Motor neuron (in vitro differentiated cells): Measurements from ENCODE around the gene GEN1. TPM values are rescaled to one million over a fixed set of nuclear protein-coding genes. Genes with fewer than 3 reads are reported as not detected.

ENCODE experiments used
- ATAC-seq, 8 experiments: fragments of 200-7000 bp; cut with Tn5 transposase; replicated peaks in 6 of 8; 2 replicates each; pipeline ENCODE4 v1.8.0; 2021; ENCODE audit warnings: mild to moderate bottlenecking in 8 of 8, moderate library complexity in 8 of 8
- H3K27ac ChIP-seq, 2 donors: fragments of 250-450 bp; sonication (Bioruptor Pico); 2 replicates each; pipeline ENCODE4 v1.9.0; 2021; ENCODE audit warnings: antibody characterized with exemption in 2 of 2, mild to moderate bottlenecking in 2 of 2, moderate library complexity in 1 of 2
- H3K4me1 ChIP-seq, 2 donors: fragments of 250-450 bp; sonication (Bioruptor Pico); replicated peaks in 1 of 2; 2 replicates each; pipeline ENCODE4 v1.6.1; 2021; ENCODE audit warnings: antibody characterized with exemption in 2 of 2, mild to moderate bottlenecking in 2 of 2, moderate library complexity in 1 of 2
- H3K4me3 ChIP-seq, 5 donors: fragments of 250-450 bp; sonication (Bioruptor Pico); 2 replicates each; pipeline ENCODE4 v1.9.0; 2021; ENCODE audit warnings: antibody characterized with exemption in 5 of 5, mild to moderate bottlenecking in 5 of 5, moderate library complexity in 4 of 5
- WGBS, 10 experiments: fragments of 450-650 bp; shearing (Covaris generic); methylation state at CpG; one replicate each; pipeline ENCODE4 v1.0.0; 2022; 5-methylcytosine and 5-hydroxymethylcytosine counted together
- in situ Hi-C, 9 experiments: fragments of 400-800 bp; cut with MboI; loops; one replicate each; pipeline ENCODE4 v1.15.0; 2021; ENCODE audit warnings: low sequenced_read_pairs in 9 of 9, low pct_unique_long_range_greater_than_20kb in 2 of 9; ENCODE audit not compliant: unreplicated experiment in 9 of 9
- total RNA-seq, 8 experiments: library from RNA; unstranded; fragments of 300-600 nt; gene quantifications; 2 replicates each; pipeline versions ENCODE4 v1.2.3 to v1.2.4, GENCODE V29; 2022

The GEN1 gene
- total RNA-seq, 8 experiments from 2014 or later = 1.0 to 15.8 (median 5.9) TPM

- no peak for ATAC-seq
- in situ Hi-C loops = no loop called here
- 35 to 100% (median 83%) methylated on average over 2 to 3 of the region's 3 CpGs; no CpG with 5 or more reads in 3 of the 10 experiments for WGBS, 10 experiments
- no peak overlapping the region for H3K4me3 ChIP-seq
- no peak overlapping the region for H3K27ac ChIP-seq
- H3K4me1 ChIP-seq = peaks cover 0 to 9% of the 10 kb centered on the region in 2 donors
Measured at GRCh38 chr2:17758118-17758517, 4.2 kb downstream of the GEN1 start.

- 90 to 100% (median 100%) methylated on average over 1 to 2 of the region's 2 CpGs; no CpG with 5 or more reads in 1 of the 10 experiments for WGBS, 10 experiments
Measured at GRCh38 chr2:17759805-17760204, 5.9 kb downstream of the GEN1 start.

DNA sequence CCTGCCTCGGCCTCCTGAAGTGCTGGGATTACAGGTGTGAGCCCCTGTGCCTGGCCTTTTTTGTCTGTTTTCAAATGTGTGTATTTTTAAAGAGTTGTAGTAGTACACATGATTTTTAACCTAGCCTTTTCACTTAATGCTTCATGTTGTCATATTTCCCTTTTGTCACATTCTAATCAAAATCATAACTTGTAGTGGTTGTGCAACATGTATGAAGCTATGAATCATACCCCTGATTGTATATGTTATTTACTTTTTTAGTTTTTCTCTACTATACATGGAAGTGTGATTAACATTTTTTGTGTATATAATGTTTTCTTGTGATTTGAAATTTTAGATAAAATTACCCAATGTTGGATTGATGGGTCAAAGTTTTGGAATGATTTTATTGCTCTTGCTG lies 8.5 kb downstream of the GEN1 start:
- no peak for ATAC-seq
- Histone ChIP-seq H3K4me1 (no peaks in the 10 kb centered on the region), H3K4me3 (no peak overlapping the region), H3K27ac (no peak overlapping the region)
- in situ Hi-C loops = no loop called here
- 86 to 100% (median 100%) methylated on average over 1 of the region's 1 CpG; no CpG with 5 or more reads in 5 of the 10 experiments for WGBS, 10 experiments

More at GRCh38 chr2:17759805-17760204, 5.9 kb downstream of the GEN1 start:
- Histone ChIP-seq H3K4me3 (no peak overlapping the region), H3K27ac (no peak overlapping the region), H3K4me1 (peaks cover 0 to 6% of the 10 kb centered on the region in 2 donors)
- no peak for ATAC-seq
- in situ Hi-C loops = no loop called here

- in situ Hi-C loops = no loop called here
- ATAC-seq = no peak
- Histone ChIP-seq H3K27ac (no peak overlapping the region), H3K4me1 (no peaks in the 10 kb centered on the region), H3K4me3 (no peak overlapping the region)
- WGBS, 10 experiments = 89 to 99% (median 97%) methylated on average over 6 to 10 of the region's 10 CpGs
Measured at GRCh38 chr2:17763641-17764333, 9.8 kb downstream of the GEN1 start.

DNA sequence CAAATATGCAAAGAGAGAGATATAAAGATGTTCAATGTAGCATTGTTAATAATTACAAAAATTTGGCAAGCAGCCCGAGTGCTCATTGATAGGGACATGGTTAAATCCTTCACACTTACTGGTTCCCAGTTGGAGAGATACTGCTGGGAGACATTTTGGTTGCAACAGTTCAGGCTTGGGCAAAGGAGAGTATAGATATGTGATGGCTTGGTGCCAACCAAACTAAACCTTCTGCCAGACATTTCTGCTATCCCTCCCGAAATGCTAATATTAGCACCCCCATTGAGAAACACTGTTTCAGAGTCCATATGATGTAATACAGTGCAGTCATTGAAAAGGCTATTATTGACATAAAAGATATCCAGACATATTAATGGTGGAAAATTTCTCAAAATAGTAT lies 11.5 kb downstream of the GEN1 start:
- WGBS, 10 experiments = 50 to 100% (median 100%) methylated on average over 1 to 2 of the region's 2 CpGs; no CpG with 5 or more reads in 3 of the 10 experiments
- Histone ChIP-seq H3K4me3 (no peak overlapping the region), H3K4me1 (no peaks in the 10 kb centered on the region), H3K27ac (no peak overlapping the region)
- ATAC-seq = no peak
- in situ Hi-C loops = no loop called here

DNA sequence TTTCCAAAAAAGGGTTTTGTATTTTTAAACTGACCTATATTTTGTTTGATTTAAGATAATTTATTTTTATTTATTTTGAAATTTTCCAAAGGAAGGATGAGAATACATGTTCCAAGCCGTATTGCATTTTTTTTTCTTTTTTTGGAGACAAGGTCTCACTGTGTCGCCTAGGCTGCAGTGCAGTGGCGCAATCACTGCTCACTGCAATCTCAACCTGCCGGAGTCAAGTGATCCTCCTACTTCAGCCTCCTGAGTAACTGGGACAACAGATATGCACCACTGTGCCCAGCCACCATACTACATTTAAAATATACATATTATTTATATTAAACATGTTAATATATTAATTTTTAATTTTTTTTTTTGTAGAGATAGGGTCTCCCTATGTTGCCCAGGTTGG lies 15.0 kb downstream of the GEN1 start:
- WGBS, 10 experiments = 75 to 100% (median 97%) methylated on average over 1 to 4 of the region's 4 CpGs; no CpG with 5 or more reads in 1 of the 10 experiments
- no peak overlapping the region for H3K27ac ChIP-seq
- ATAC-seq = no peak
- in situ Hi-C loops = no loop called here
- no peaks in the 10 kb centered on the region for H3K4me1 ChIP-seq
- H3K4me3 ChIP-seq = no peak overlapping the region

GRCh38 chr2:17771956-17772355 lies 18.0 kb downstream of the GEN1 start:
- H3K4me3 ChIP-seq = no peak overlapping the region
- H3K4me1 ChIP-seq = no peaks in the 10 kb centered on the region
- H3K27ac ChIP-seq = no peak overlapping the region
- in situ Hi-C loops = no loop called here
- 58 to 100% (median 95%) methylated on average over 1 to 2 of the region's 2 CpGs; no CpG with 5 or more reads in 1 of the 10 experiments for WGBS, 10 experiments
- ATAC-seq = no peak

- in situ Hi-C loops = no loop called here
- Histone ChIP-seq H3K4me1 (no peaks in the 10 kb centered on the region), H3K4me3 (no peak overlapping the region), H3K27ac (no peak overlapping the region)
- 89 to 100% (median 100%) methylated on average over 1 to 2 of the region's 2 CpGs for WGBS, 10 experiments
- ATAC-seq = no peak
Measured at GRCh38 chr2:17772532-17772931, 18.6 kb downstream of the GEN1 start.

GRCh38 chr2:17780546-17780945 lies 26.6 kb downstream of the GEN1 start:
- Histone ChIP-seq H3K4me3 (no peak overlapping the region), H3K27ac (no peak overlapping the region), H3K4me1 (no peaks in the 10 kb centered on the region)
- in situ Hi-C loops = no loop called here
- whole genome bisulfite sequencing, 10 experiments = 0 to 100% (median 90%) methylated on average over 1 of the region's 1 CpG; no CpG with 5 or more reads in 2 of the 10 experiments
- no peak for ATAC-seq

DNA sequence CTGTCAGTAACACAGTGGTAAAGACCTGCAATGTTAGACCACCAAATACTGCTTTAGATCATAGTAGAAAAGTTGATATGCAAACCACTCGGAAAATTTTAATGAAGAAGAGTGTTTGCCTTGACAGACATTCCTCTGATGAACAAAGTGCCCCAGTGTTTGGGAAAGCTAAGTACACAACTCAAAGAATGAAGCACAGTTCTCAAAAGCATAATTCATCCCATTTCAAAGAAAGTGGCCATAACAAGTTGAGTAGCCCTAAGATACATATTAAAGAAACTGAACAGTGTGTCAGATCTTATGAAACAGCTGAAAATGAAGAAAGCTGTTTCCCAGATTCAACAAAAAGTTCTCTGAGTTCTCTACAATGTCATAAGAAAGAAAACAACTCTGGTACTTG lies 27.5 kb downstream of the GEN1 start:
- WGBS, 10 experiments = 33 to 100% (median 86%) methylated on average over 1 of the region's 1 CpG; no CpG with 5 or more reads in 3 of the 10 experiments

DNA sequence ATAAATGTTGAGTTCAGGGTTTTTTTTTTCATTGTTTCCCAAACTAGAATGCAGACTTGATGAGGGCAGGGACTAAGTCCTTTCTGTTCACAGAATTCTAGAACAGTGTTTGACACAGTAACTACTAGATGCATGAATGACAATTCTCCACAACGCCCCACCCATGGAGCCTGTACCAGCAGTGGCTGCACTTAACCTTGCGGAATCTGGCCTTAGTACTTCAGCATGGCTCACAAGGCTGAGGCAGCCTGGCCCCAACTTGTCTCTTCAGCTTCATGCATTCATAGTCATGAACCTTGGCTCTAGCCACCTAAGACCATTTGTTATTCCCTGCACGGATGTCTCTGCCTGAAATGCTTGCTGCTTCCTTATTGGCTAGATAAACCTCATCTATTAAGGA lies 32.8 kb downstream of the GEN1 start:
- Histone ChIP-seq H3K4me3 (no peak overlapping the region), H3K27ac (no peak overlapping the region), H3K4me1 (no peaks in the 10 kb centered on the region)
- in situ Hi-C loops = no loop called here
- no peak for ATAC-seq
- WGBS, 10 experiments = 47 to 100% (median 90%) methylated on average over 1 to 3 of the region's 3 CpGs; no CpG with 5 or more reads in 4 of the 10 experiments

More for the DNA sequence above, 27.5 kb downstream of the GEN1 start:
- peak in 2 of 8 experiments; percentile 22 to 24 for ATAC-seq
- Histone ChIP-seq H3K4me1 (no peaks in the 10 kb centered on the region), H3K4me3 (no peak overlapping the region), H3K27ac (no peak overlapping the region)
- in situ Hi-C loops = no loop called here

DNA sequence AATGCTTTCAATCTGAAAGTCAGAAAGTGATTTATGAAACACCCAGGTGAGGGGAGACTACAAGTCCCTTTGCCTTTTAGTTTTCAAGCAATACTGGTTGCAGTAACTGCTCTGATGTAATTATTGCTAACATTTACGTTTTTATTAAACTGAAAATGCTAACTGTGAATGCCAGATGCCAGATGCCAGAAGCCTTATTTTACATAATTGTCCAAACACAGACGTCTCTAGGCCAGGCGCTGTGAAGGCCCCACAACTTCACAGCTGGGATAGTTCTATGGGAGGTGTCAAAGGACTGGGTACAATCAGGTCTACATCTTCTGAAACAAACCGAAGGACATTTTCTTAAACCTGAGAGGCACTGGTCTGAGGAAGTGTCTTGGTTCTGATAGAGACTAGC lies 34.8 kb downstream of the GEN1 start:
- 18 to 100% (median 57%) methylated on average over 1 to 4 of the region's 4 CpGs for WGBS, 10 experiments
- peak in 3 of 8 experiments; percentile 56 to 73 (median 67) for ATAC-seq
- no peak overlapping the region for H3K27ac ChIP-seq
- H3K4me1 ChIP-seq = no peaks in the 10 kb centered on the region
- H3K4me3 ChIP-seq = no peak overlapping the region
- in situ Hi-C loops = no loop called here

- in situ Hi-C loops = no loop called here
- WGBS, 10 experiments = 57 to 100% (median 83%) methylated on average over 1 of the region's 1 CpG; no CpG with 5 or more reads in 5 of the 10 experiments
Measured at GRCh38 chr2:17790536-17790935, 36.6 kb downstream of the GEN1 start.

More at GRCh38 chr2:17790536-17790935, 36.6 kb downstream of the GEN1 start:
- no peaks in the 10 kb centered on the region for H3K4me1 ChIP-seq
- H3K4me3 ChIP-seq = no peak overlapping the region
- H3K27ac ChIP-seq = no peak overlapping the region
- no peak for ATAC-seq
